Adipose tissue (tissue), 3 donors: Measurements from ENCODE around the gene PROKR2. TPM values are rescaled to one million over a fixed set of nuclear protein-coding genes. Genes with fewer than 3 reads are reported as not detected.

Source experiments
- H3K27ac ChIP-seq: one replicate; pipeline ENCODE4 v1.5.1; 2013; ENCODE audit warnings: low read depth, low read length
- WGBS, 3 donors: extraction: QIAGEN DNeasy Blood & Tissue Kit; methylation state at CpG; one replicate each; pipeline ENCODE4 v1.1.7; 2013; 5-methylcytosine and 5-hydroxymethylcytosine counted together
- polyA plus RNA-seq, 3 donors: library from polyadenylated mRNA; stranded (reverse); fragments of 200-250 nt; gene quantifications; one replicate each; pipeline ENCODE4 v1.2.3, GENCODE V29; 2013
- donor health status: healthy with polysubstance abuse.
- donor health status: Bipolar disorder and iron deficiency.
- donor health status: healthy.

Gene PROKR2
- polyA plus RNA-seq, 3 donors = not detected

- 82 to 86% (median 85%) methylated on average over 5 of the region's 5 CpGs for WGBS, 3 donors
These were observed 17.9 kb downstream of the PROKR2 start for GRCh38 chr20:5298811-5299210.

GRCh38 chr20:5297280-5298004 is 19.3 kb downstream of the PROKR2 start:
- no peak overlapping the region for H3K27ac ChIP-seq
- WGBS, 3 donors = 21 to 45% (median 38%) methylated on average over 11 of the region's 11 CpGs

More at GRCh38 chr20:5298811-5299210, 17.9 kb downstream of the PROKR2 start:
- H3K27ac ChIP-seq = no peak overlapping the region

- 73 to 84% (median 83%) methylated on average over 6 of the region's 6 CpGs for WGBS, 3 donors
- no peak overlapping the region for H3K27ac ChIP-seq
These were observed 26.2 kb downstream of the PROKR2 start for GRCh38 chr20:5290596-5290995.

- 64 to 68% (median 67%) methylated on average over 4 of the region's 4 CpGs for WGBS, 3 donors
These were observed 34.2 kb downstream of the PROKR2 start for GRCh38 chr20:5282561-5282960.

GRCh38 chr20:5279661-5280060 is 37.1 kb downstream of the PROKR2 start:
- H3K27ac ChIP-seq = no peak overlapping the region

More at GRCh38 chr20:5282561-5282960, 34.2 kb downstream of the PROKR2 start:
- H3K27ac ChIP-seq = no peak overlapping the region

- H3K27ac ChIP-seq = no peak overlapping the region
- WGBS, 3 donors = 75 to 81% (median 77%) methylated on average over 4 of the region's 4 CpGs
These were observed 44.5 kb downstream of the PROKR2 start for GRCh38 chr20:5272268-5272667.

GRCh38 chr20:5270603-5271002 is 46.2 kb downstream of the PROKR2 start:
- H3K27ac ChIP-seq = no peak overlapping the region
- 40 to 64% (median 60%) methylated on average over 5 of the region's 5 CpGs for WGBS, 3 donors

- 54 to 80% (median 64%) methylated on average over 3 of the region's 3 CpGs for WGBS, 3 donors
- H3K27ac ChIP-seq = no peak overlapping the region
These were observed 48.3 kb downstream of the PROKR2 start for GRCh38 chr20:5268449-5268848.

GRCh38 chr20:5267092-5267491 is 49.7 kb downstream of the PROKR2 start:
- no peak overlapping the region for H3K27ac ChIP-seq
- 23 to 31% (median 27%) methylated on average over 1 of the region's 1 CpG for WGBS, 3 donors

Other genes starting within 250 kb of the PROKR2 start
- 100 to 1,000 TPM in 2 of 3 donors, 10 to 100 TPM in 1; 58.6 to 223 (median 154) TPM for gene TMEM230, start 203.9 kb downstream of the PROKR2 start, polyA plus RNA-seq
- gene PCNA, start 197.0 kb downstream of the PROKR2 start, polyA plus RNA-seq = 10 to 100 TPM; 23.9 to 42.5 (median 28.3) TPM
- gene CDS2, start 189.9 kb downstream of the PROKR2 start, polyA plus RNA-seq = 10 to 100 TPM in 2 of 3 donors, 1 to 10 TPM in 1; 7.1 to 14.8 (median 10.7) TPM